ENCODE data around the gene HECTD2.
"Not testable (repeated sequence)": the region's sequence is repeated elsewhere in the genome, so short reads cannot be mapped to it uniquely, and the experiment has no call there.

Gene HECTD2

DNA sequence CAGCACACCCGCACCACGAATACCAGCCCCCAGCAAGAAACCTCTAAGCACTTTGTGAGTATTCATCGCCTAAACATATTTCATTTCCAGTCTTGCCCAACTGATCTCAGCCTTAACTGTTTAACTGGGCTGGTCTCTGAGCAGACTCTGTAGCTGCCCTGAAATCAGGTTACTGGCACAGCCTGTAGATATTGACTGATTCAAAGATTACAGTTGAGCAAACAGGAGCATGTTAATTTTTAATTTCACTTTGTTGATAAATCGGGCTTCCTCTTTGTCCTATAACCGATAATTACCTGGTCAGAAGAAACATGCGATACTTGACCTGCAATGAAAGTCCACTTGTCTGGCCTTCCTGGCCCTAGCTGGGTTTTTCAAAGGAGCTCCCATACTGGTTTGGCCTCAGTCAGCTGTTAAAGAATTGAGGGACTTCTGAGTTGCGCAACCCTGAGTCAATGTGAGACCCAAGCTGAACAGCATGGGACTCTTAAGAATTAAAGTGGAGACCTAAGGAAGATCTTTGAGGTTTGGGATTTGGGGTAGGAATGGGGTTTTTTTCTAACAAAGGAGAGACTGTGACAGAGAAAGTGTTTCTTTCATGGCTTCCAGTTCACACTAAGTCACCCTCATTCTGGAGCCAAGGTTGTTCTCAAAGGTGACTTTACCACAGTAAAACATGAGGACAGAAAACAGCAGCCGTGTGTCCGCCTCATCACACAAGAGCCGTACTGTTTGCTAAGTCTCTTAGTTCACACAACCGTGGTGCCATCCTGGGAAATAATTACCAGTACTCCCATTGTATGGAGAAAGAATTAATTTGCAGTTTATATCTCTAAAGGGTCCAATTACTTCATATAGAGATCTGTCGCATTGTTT is 146.8 kb downstream of the HECTD2 start:
- H3K27ac Mint-ChIP-seq = no peak overlapping the region
- no peak overlapping the region for H3K4me3 Mint-ChIP-seq
- no peaks in the 10 kb centered on the region for H3K4me1 Mint-ChIP-seq (ENCODE audit: low read depth)
- H3K36me3 Mint-ChIP-seq (ENCODE audit: low read depth) = no peaks in the 10 kb centered on the region
- peaks cover 5% of the 10 kb centered on the region for H3K9me3 Mint-ChIP-seq
- peaks cover 8% of the 10 kb centered on the region for H3K27me3 Mint-ChIP-seq

DNA sequence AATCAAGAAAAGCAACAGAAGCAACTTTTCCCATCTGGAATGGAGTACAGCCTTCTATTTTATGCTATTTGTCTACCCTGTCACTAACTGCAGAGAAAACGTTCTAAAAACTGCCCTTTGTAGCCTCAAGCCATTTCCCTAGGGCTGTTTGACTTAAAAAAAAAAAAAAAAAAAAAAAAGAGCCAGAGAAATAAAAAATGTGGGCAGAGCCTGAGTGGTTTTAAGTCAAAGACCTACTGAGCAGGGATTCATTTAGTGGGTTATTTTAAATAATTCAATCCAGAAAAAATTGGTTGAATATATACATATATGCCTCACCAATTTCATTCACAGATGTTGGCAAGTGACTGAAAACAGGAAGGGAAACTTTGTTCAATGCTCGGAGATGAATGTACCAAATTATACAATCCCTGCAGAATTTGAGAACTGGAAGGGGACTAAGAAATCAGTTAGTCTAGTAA is 147.5 kb downstream of the HECTD2 start:
- no peaks in the 10 kb centered on the region for H3K4me1 Mint-ChIP-seq (ENCODE audit: low read depth)
- H3K27me3 Mint-ChIP-seq = peaks cover 15% of the 10 kb centered on the region
- H3K27ac Mint-ChIP-seq = no peak overlapping the region
- H3K4me3 Mint-ChIP-seq = no peak overlapping the region
- no peaks in the 10 kb centered on the region for H3K36me3 Mint-ChIP-seq (ENCODE audit: low read depth)
- H3K9me3 Mint-ChIP-seq = peaks cover 5% of the 10 kb centered on the region

DNA sequence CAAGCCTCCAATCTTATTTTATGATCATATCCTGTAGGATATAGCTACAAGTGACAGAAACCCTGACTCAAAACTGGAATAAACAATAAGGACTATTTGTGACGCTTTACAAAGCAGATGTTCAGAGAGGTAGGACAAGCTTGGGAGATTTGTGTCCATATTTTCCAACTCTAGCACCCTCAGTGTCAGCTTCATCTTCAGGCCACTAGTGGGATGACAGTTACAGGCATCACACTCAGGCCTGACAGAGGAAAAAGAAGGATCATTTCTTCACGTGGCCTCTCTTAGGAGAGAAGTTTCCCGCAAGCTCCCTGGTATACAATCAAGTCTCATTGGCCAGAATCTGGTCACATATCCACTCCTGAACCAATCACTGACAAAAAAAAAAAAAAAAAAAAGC is 148.3 kb downstream of the HECTD2 start:
- H3K4me3 Mint-ChIP-seq = no peak overlapping the region
- H3K36me3 Mint-ChIP-seq (ENCODE audit: low read depth) = no peaks in the 10 kb centered on the region

DNA sequence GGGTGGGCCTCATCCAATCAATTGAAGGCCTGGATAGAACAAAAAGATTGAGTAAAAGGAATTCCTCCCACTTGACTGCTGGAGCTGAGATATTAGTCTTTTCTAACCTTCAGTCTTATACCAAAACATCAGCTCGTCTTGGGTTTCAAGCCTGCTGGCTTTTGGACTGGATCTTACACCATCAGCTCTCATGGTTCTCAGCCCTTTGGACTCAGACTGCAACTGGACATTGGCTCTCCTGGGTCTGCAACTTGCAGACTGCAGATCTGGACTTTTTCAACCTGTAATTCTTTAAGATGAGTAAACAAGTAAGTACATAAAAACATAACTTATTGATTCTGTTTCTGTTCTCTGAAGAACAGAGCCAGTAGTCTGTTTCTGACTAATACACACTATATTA is 149.0 kb downstream of the HECTD2 start:
- no peak overlapping the region for H3K4me3 Mint-ChIP-seq
- H3K36me3 Mint-ChIP-seq (ENCODE audit: low read depth) = no peaks in the 10 kb centered on the region
- H3K9me3 Mint-ChIP-seq = peaks cover 5% of the 10 kb centered on the region
- no peaks in the 10 kb centered on the region for H3K4me1 Mint-ChIP-seq (ENCODE audit: low read depth)
- H3K27ac Mint-ChIP-seq = no peak overlapping the region
- H3K27me3 Mint-ChIP-seq = peaks cover 23% of the 10 kb centered on the region

More for the DNA sequence above, 148.3 kb downstream of the HECTD2 start:
- Mint-ChIP-seq H3K9me3 (peaks cover 5% of the 10 kb centered on the region), H3K27me3 (peaks cover 21% of the 10 kb centered on the region), H3K27ac (no peak overlapping the region), H3K4me1 (ENCODE audit: low read depth) (no peaks in the 10 kb centered on the region)

DNA sequence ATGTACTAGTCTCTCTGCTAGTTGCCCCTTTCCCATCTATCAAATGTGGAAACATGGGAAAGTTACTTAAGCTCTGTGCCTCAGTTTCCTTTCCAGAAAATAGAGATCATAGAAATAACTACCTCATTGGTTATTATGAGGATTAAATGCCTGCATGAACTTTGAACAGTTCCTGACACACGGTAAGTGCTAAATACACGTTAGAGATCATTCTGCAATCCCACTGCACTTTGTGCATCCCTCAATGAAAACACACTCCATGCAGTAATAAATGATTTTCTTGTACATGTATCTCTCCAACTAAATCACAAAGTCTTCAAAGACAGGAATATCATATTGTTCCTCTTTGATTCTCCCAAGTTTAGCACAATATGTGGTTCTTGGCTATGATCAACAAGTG is 149.6 kb downstream of the HECTD2 start:
- peaks cover 5% of the 10 kb centered on the region for H3K9me3 Mint-ChIP-seq
- peaks cover 23% of the 10 kb centered on the region for H3K27me3 Mint-ChIP-seq
- no peaks in the 10 kb centered on the region for H3K4me1 Mint-ChIP-seq (ENCODE audit: low read depth)
- H3K4me3 Mint-ChIP-seq = no peak overlapping the region
- H3K36me3 Mint-ChIP-seq (ENCODE audit: low read depth) = no peaks in the 10 kb centered on the region
- H3K27ac Mint-ChIP-seq = no peak overlapping the region

DNA sequence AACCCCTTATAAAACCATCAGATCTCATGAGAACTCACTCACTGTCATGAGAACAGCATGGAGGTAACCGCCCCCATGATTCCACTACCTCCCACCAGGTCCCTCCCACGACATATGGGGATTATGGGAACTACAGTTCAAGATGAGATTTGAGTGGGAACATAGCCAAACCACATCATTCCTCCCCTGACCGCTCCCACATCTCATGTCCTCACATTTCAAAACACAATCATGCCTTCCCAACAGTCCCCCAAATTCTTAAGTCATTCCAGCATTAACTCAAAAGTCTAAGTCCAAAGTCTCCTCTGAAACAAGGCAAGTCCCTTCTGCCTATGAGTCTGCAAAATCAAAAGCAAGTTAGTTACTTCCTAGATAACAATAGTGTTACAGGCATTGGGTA is 150.7 kb downstream of the HECTD2 start:
- Mint-ChIP-seq H3K27ac (peak overlapping the region; percentile 9), H3K27me3 (peaks cover 23% of the 10 kb centered on the region)
- H3K4me1 Mint-ChIP-seq (ENCODE audit: low read depth); H3K36me3 Mint-ChIP-seq (ENCODE audit: low read depth); H3K9me3 Mint-ChIP-seq; H3K4me3 Mint-ChIP-seq: not testable (repeated sequence)

DNA sequence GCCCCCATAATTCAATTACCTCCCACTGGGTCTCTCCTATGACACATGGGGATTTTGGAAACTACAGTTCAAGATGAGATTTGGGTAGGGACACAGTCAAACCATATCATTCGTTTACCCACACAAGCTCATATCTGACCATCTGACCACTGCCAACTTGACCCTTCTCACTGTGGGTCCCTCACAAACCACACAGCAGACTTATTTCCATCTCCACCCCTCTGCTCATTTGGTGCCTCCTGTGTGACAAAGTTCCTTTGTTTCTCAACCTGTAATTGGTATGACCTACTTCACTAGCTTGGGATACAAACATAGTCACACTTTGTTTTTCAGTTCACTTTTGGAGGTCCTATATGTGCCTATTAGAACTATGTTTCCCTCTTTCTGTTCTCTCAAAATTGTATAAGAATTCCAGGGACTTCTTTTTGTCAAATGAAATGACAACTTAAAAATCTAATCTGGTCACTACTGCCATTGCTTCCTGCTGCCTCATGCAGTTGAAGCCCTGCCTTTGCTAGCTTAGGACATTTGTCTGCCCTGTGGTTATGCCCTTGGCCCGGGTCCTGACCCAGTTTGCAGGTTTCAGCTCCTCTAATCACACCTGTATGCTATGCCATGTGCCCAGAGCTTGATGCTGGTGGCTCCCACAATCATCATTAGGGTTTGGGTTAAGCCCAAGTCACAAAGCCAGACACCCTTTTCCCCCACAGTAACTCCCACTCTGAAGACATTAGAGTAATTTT is 152.9 kb downstream of the HECTD2 start:
- Mint-ChIP-seq H3K27ac (no peak overlapping the region), H3K4me1 (ENCODE audit: low read depth) (no peaks in the 10 kb centered on the region), H3K36me3 (ENCODE audit: low read depth) (no peaks in the 10 kb centered on the region), H3K9me3 (peaks cover 5% of the 10 kb centered on the region), H3K27me3 (peaks cover 23% of the 10 kb centered on the region), H3K4me3 (no peak overlapping the region)

DNA sequence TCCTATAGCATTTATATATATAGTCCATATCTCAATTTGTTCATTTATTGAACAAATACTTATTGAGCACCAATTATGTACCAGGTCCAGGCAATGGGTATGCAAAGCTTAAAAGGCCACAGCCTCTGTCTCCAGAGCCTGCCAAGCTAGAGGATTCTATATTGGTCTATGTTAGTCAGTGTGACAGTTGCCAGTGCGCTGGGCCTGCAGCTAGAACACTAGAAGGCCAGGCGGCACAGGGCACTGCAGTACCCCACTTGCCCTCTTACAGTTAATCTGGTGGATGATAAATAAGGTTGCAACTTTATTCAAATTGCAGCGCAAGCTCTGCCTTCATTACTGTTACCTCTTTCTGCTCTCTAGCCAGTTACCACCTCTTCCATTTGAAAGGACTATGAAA is 153.9 kb downstream of the HECTD2 start:
- Mint-ChIP-seq H3K36me3 (ENCODE audit: low read depth) (no peaks in the 10 kb centered on the region), H3K27ac (no peak overlapping the region), H3K9me3 (peaks cover 5% of the 10 kb centered on the region), H3K4me3 (no peak overlapping the region), H3K4me1 (ENCODE audit: low read depth) (no peaks in the 10 kb centered on the region), H3K27me3 (peaks cover 23% of the 10 kb centered on the region)

Measured in stimulated activated naive CD8-positive, alpha-beta T cell treated with anti-CD3 and anti-CD28 coated beads, Interleukin-15, Interleukin-2, amounts not matched to agents 100 ng/mL and 50 ng/mL, for 24 hours (primary cell).